IPS DF 4.7 (cell line): Measurements from ENCODE around the gene HEPH.
"Not testable (repeated sequence)": the region's sequence is repeated elsewhere in the genome, so short reads cannot be mapped to it uniquely, and the experiment has no call there.

Experiments
- DNase-seq: peaks from one replicate; pipeline ENCODE4 v3.0.0-alpha.2; 2013; ENCODE audit warnings: low spot score; ENCODE audit errors: extremely low read depth

HEPH gene

GRCh38 chrX:66200855-66201795 is 37.1 kb downstream of the HEPH start:
- DNase-seq: no peak

DNA sequence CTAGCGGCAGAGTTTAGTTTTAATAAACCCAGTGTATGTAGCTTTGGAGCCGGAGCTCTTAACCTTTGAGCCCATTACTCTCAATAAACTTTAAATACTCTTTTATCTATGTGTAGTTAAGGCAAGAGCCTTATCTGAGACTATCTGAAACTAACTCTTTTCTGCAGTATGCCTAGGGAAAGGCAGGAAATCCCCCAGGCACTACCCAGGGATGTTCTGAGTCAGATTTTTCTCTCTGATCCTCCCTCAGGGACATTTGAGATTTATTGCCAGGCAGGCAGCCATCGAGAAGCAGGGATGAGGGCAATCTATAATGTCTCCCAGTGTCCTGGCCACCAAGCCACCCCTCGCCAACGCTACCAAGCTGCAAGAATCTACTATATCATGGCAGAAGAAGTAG is 39.1 kb downstream of the HEPH start:
- DNase-seq: no peak

- DNase-seq: no peak
Measured at GRCh38 chrX:66221856-66222255, 57.8 kb downstream of the HEPH start.

- no peak for DNase-seq
Measured at GRCh38 chrX:66232296-66232695, 68.2 kb downstream of the HEPH start.

- no peak for DNase-seq
Measured at GRCh38 chrX:66233209-66233608, 69.2 kb downstream of the HEPH start.

- DNase-seq: not testable (repeated sequence)
Measured at GRCh38 chrX:66233904-66234303, 69.9 kb downstream of the HEPH start.

DNA sequence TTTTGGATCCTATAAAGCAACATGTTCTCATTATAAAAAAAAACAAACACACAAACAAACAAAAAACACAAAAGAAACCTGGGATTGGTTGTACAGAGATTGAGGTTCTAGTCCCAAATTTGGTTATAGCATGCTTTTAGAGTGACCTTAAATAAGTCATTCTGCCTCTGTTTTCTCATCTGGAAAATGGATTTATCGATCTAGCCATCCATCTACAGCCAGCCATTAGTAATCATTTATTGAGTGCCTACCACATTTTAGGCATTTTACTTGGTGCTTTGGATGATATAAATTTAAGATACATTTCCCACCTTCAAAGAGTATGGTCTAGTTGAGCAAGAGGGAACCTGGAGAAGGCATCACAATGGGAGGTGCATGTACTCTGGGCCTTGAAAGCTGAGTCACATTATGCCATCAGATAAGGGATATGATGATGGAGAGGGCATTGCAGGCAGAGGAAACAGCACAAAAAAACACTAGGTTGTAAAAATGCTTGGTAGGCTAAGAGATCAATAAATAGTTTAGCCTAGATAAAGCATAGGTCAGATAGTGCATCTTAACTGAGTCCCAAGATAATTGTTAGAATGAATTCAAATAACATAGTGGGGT is 91.4 kb downstream of the HEPH start:
- no peak for DNase-seq

DNA sequence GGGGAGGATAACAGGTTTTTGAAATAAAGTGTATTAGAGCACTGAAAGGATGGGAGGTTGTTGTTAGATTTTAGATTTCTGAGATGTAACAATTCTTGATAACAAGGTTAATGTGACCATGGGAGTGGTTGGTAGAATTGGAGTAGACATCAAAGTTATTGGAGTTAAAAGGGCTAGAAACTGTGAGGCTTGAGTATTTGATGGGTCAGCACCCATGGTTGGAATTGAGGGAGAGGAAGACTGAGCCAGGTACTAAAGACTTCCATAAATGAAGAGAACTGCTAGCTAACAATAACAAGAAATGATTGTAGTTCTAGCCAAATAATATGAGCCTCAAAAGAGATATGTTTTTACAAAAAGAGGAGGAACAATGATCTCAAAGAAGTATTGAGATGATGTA is 98.8 kb downstream of the HEPH start:
- DNase-seq: no peak
